ENCODE data around the gene ACSS1.
A peak's percentile ranks its signal among the peaks of the same experiment; 100 is the strongest.

Gene ACSS1

GRCh38 chr20:25058847-25059810, 1.2 kb upstream of the ACSS1 start:
- no peak for DNase-seq

GRCh38 chr20:25057234-25058050, 497 bp downstream of the ACSS1 start:
- peak; percentile 73 for DNase-seq

- no peak for DNase-seq
Measured at GRCh38 chr20:25056690-25057233, 1.2 kb downstream of the ACSS1 start.

- DNase-seq, result no peak
Measured at GRCh38 chr20:25055711-25056495, 2.0 kb downstream of the ACSS1 start.

- no peak for DNase-seq
Measured at GRCh38 chr20:25054995-25055629, 2.8 kb downstream of the ACSS1 start.

GRCh38 chr20:25054096-25054820, 3.7 kb downstream of the ACSS1 start:
- no peak for DNase-seq

GRCh38 chr20:25053255-25054031, 4.5 kb downstream of the ACSS1 start:
- no peak for DNase-seq

GRCh38 chr20:25052255-25053194, 5.4 kb downstream of the ACSS1 start:
- DNase-seq, result no peak

GRCh38 chr20:25051386-25052155, 6.4 kb downstream of the ACSS1 start:
- no peak for DNase-seq

GRCh38 chr20:25050501-25051350, 7.2 kb downstream of the ACSS1 start:
- no peak for DNase-seq

GRCh38 chr20:25050082-25050481, 7.9 kb downstream of the ACSS1 start:
- no peak for DNase-seq

- no peak for DNase-seq
Measured at GRCh38 chr20:25049261-25050060, 8.5 kb downstream of the ACSS1 start.

- no peak for DNase-seq
Measured at GRCh38 chr20:25048519-25048952, 9.4 kb downstream of the ACSS1 start.

- no peak for DNase-seq
Measured at GRCh38 chr20:25047766-25048165, 10.2 kb downstream of the ACSS1 start.

GRCh38 chr20:25046736-25047666, 10.9 kb downstream of the ACSS1 start:
- DNase-seq, result no peak
